Right atrium auricular region (tissue), 2 donors: ENCODE measurements around the gene SLC22A23. TPM values are rescaled to one million over a fixed set of nuclear protein-coding genes. Genes with fewer than 3 reads are reported as not detected.

Experiments
- DNase-seq: peaks from one replicate; pipeline ENCODE4 v3.0.0-alpha.2; 2019; ENCODE audit warnings: low spot score
- H3K27ac ChIP-seq, 2 donors: fragments of 200-600 bp; sonication (generic); 1 replicate in 1 of 2; 2 replicates in 1 of 2; pipeline ENCODE4 v1.5.1; 2016 to 2019
- H3K27me3 ChIP-seq, 2 donors: fragments of 200-600 bp; sonication (generic); one replicate each; pipeline versions ENCODE4 v1.5.1 to v1.6.0; 2017 to 2019
- H3K36me3 ChIP-seq: fragments of 200-600 bp; sonication (generic); one replicate; pipeline ENCODE4 v1.5.1; 2016
- H3K4me1 ChIP-seq, 2 donors: fragments of 200-600 bp; sonication (generic); one replicate each; pipeline versions ENCODE4 v1.5.1 to v1.6.0; 2017 to 2019
- H3K4me3 ChIP-seq, 2 donors: fragments of 200-600 bp; sonication (generic); 1 replicate in 1 of 2; 2 replicates in 1 of 2; pipeline ENCODE4 v1.5.1; 2017 to 2019; ENCODE audit warnings: mild to moderate bottlenecking in 1 of 2, moderate library complexity in 1 of 2
- H3K9me3 ChIP-seq, 2 donors: fragments of 200-600 bp; sonication (generic); one replicate each; pipeline ENCODE4 v1.5.1; 2019
- total RNA-seq, 2 donors: library from RNA; depleted of rRNA; stranded (reverse); fragments of >200 nt; gene quantifications; one replicate each; pipeline ENCODE4 v1.1.0, GENCODE V29; 2016
- TF ChIP-seq, protein P1 (sequence below), 2 donors: fragments of 200-600 bp; sonication (generic); IDR thresholded peaks; one replicate each; pipeline ENCODE4 v1.5.1; 2019; ENCODE audit warnings: antibody characterized with exemption in 2 of 2

SLC22A23 gene
- total RNA-seq, 2 donors from 2014 or later: 2.9 to 7.2 TPM

DNA sequence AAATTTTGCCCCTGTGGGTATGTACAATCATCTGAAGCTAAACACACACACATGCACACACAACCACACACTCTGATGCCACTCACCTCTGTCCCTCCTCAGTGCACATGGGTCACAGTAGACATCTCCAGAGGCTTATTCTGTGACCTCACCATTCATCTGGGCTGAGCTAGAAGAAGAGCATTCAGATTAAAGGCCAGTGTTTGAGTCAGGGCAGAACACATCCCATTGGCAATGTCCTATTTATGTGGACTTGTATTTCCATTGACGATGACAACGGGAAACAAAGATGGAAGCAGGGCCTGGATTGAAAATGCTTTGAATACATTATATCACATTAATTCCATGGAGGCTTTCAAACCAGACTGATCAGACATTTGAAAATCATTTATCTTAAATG lies 26.8 kb upstream of the SLC22A23 start:
- no peaks in the 10 kb centered on the region for H3K36me3 ChIP-seq
- no peaks in the 10 kb centered on the region for H3K4me1 ChIP-seq
- TF ChIP-seq, protein P1, sequence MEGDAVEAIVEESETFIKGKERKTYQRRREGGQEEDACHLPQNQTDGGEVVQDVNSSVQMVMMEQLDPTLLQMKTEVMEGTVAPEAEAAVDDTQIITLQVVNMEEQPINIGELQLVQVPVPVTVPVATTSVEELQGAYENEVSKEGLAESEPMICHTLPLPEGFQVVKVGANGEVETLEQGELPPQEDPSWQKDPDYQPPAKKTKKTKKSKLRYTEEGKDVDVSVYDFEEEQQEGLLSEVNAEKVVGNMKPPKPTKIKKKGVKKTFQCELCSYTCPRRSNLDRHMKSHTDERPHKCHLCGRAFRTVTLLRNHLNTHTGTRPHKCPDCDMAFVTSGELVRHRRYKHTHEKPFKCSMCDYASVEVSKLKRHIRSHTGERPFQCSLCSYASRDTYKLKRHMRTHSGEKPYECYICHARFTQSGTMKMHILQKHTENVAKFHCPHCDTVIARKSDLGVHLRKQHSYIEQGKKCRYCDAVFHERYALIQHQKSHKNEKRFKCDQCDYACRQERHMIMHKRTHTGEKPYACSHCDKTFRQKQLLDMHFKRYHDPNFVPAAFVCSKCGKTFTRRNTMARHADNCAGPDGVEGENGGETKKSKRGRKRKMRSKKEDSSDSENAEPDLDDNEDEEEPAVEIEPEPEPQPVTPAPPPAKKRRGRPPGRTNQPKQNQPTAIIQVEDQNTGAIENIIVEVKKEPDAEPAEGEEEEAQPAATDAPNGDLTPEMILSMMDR (IDR thresholded peaks at IDR 0.05): no peak
- no peak overlapping the region for H3K27ac ChIP-seq
- DNase-seq: no peak
- H3K9me3 ChIP-seq: peaks cover 0 to 8% of the 10 kb centered on the region in 2 donors
- no peaks in the 10 kb centered on the region for H3K27me3 ChIP-seq
- no peak overlapping the region for H3K4me3 ChIP-seq

DNA sequence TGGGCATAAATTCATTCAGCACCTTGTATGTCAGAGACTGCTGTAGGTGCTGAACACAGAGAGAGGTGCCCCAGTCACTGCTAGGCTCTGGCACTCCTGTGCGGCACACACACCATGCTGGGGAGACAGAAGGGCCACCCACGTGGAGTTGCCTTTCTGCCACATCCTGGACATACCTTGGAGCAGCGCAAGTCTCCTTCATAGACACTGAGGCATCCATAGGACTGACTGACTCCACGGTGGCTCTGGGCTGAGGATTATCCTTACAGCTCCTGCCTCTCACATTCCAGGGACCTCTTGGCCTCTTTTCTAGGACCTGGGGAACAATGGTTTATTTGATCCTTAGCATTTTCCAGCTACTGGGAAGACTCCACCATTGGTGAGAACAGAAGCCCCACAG lies 26.0 kb upstream of the SLC22A23 start:
- no peak for DNase-seq
- Histone ChIP-seq H3K36me3 (no peaks in the 10 kb centered on the region), H3K9me3 (peaks cover 0 to 8% of the 10 kb centered on the region in 2 donors), H3K27me3 (no peaks in the 10 kb centered on the region), H3K4me3 (no peak overlapping the region), H3K27ac (no peak overlapping the region), H3K4me1 (no peaks in the 10 kb centered on the region)
- TF ChIP-seq, protein P1 (IDR thresholded peaks at IDR 0.05): no peak

DNA sequence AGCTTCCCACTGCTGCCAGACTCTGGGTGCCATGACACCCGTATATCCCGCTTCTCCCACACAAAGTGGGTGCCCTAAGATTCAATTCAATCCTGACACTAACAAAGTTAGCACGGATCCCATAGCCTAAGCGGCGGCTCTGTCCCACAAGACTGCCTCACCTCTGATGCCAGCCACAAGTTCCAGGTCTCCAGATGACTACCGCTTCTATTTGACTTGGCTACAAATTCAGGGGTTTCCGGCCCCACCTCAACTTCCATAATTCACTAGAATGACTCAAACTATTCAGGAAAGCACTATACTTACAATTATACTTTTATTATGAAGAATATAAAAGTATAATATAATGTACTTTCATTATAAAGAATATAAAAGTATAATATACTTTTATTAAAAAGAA lies 24.8 kb upstream of the SLC22A23 start:
- no peaks in the 10 kb centered on the region for H3K36me3 ChIP-seq
- H3K27me3 ChIP-seq: no peaks in the 10 kb centered on the region
- H3K9me3 ChIP-seq: peaks cover 0 to 8% of the 10 kb centered on the region in 2 donors
- H3K27ac ChIP-seq: no peak overlapping the region
- no peak for DNase-seq
- no peaks in the 10 kb centered on the region for H3K4me1 ChIP-seq
- no peak overlapping the region for H3K4me3 ChIP-seq
- TF ChIP-seq, protein P1 (IDR thresholded peaks at IDR 0.05): no peak

DNA sequence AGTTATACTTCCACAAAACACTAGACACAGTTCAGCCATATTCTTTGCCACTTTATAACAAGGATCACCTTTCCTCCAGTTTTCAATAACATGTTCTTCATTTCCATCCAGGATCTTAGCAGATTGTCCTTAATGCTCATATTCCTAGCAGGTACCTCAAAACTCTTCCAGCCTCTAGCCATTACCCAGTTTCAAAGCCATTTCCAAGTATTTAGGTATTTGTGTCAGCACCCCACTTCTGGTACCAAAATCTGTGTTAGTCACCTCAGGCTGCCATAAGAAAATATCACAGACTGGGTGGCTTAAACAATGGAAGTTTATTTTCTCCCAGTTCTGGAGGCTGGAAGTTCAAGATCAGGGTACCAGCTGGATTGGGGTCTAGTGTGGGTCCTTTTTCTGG lies 23.2 kb upstream of the SLC22A23 start:
- H3K9me3 ChIP-seq: peaks cover 0 to 8% of the 10 kb centered on the region in 2 donors
- H3K4me3 ChIP-seq: no peak overlapping the region
- no peak overlapping the region for H3K27ac ChIP-seq
- no peaks in the 10 kb centered on the region for H3K36me3 ChIP-seq
- no peaks in the 10 kb centered on the region for H3K27me3 ChIP-seq
- DNase-seq: no peak
- TF ChIP-seq, protein P1 (IDR thresholded peaks at IDR 0.05): no peak
- H3K4me1 ChIP-seq: no peaks in the 10 kb centered on the region

DNA sequence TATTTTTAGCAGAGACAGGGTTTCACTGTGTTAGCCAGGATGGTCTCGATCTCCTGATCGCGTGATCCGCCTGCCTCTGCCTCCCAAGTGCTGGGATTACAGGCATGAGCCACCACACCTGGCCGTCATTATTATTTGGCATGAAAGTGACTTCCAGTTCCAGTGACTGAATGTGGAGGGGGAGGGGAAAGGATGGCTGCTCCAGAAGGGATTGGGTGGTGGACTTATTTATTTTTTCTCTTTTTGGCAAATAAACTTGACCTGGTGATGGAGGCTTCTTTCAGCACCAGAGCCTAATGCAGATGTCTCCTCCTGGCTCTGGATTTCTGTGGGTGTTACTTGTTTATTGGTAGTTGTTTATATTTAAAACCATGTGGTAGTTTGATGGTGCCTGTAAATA lies 16.9 kb upstream of the SLC22A23 start:
- peaks cover 0 to 6% of the 10 kb centered on the region in 2 donors for H3K4me1 ChIP-seq
- TF ChIP-seq, protein P1 (IDR thresholded peaks at IDR 0.05): no peak
- no peak overlapping the region for H3K4me3 ChIP-seq
- no peaks in the 10 kb centered on the region for H3K36me3 ChIP-seq
- no peaks in the 10 kb centered on the region for H3K27me3 ChIP-seq
- DNase-seq: no peak
- no peak overlapping the region for H3K27ac ChIP-seq
- H3K9me3 ChIP-seq: no peaks in the 10 kb centered on the region

DNA sequence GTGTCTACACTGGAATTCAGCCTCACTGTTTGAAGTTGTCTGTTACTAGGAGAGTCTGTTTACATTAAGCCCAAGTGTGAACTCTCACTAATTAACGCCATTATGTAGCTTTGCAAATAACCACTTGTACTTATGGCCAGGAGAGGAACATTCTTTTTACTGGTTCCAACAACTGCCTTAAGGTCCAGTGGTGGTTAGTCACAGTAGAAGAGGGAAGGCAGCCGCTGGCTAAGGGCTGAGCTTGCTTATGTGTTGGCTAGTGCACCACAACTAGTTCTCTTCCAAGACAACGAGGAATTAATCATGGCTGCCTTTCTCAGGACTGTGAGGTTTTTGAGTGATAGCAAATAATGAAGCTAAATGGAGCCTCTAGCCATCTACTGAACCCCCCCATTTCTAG lies 14.9 kb upstream of the SLC22A23 start:
- no peaks in the 10 kb centered on the region for H3K36me3 ChIP-seq
- H3K27ac ChIP-seq: no peak overlapping the region
- no peak overlapping the region for H3K4me3 ChIP-seq
- TF ChIP-seq, protein P1 (IDR thresholded peaks at IDR 0.05): no peak
- H3K27me3 ChIP-seq: no peaks in the 10 kb centered on the region
- H3K4me1 ChIP-seq: peaks cover 0 to 6% of the 10 kb centered on the region in 2 donors
- no peak for DNase-seq
- no peaks in the 10 kb centered on the region for H3K9me3 ChIP-seq
